Astrocyte of the spinal cord (primary cell): ENCODE data around the gene NUTM2F.
"Not testable (repeated sequence)": the region's sequence is repeated elsewhere in the genome, so short reads cannot be mapped to it uniquely, and the experiment has no call there.

Source experiments
- DNase-seq: peaks from one replicate; pipeline ENCODE4 v3.0.0; 2011; ENCODE audit warnings: low read depth, low spot score
- H3K4me3 ChIP-seq: 2 replicates; pipeline ENCODE4 v1.5.1; 2011; ENCODE audit warnings: low read depth, mild to moderate bottlenecking, low read length, moderate library complexity
- CTCF ChIP-seq: IDR thresholded peaks from 2 replicates; pipeline ENCODE4 v1.5.1; 2012; ENCODE audit warnings: low read depth, mild to moderate bottlenecking, low read length, inconsistent platforms
- in situ Hi-C: cut with HindIII; loops from 2 replicates; pipeline ENCODE4 v1.10.0; 2017; ENCODE audit warnings: low sequenced_read_pairs

NUTM2F gene

GRCh38 chr9:94277885-94278536 lies 50.4 kb downstream of the NUTM2F start:
- in situ Hi-C loops = no loop called here
- no peak for DNase-seq
- no peak overlapping the region for H3K4me3 ChIP-seq
- no peak for TF ChIP-seq CTCF

GRCh38 chr9:94277029-94277428 lies 51.4 kb downstream of the NUTM2F start:
- in situ Hi-C loops, DNase-seq, H3K4me3 ChIP-seq: not testable (repeated sequence)

- no peak for DNase-seq
- in situ Hi-C loops = no loop called here
- TF ChIP-seq CTCF = no peak
- H3K4me3 ChIP-seq = no peak overlapping the region
Observed at GRCh38 chr9:94270009-94270408, 58.4 kb downstream of the NUTM2F start.

GRCh38 chr9:94269264-94269663 lies 59.2 kb downstream of the NUTM2F start:
- no peak for DNase-seq
- in situ Hi-C loops = no loop called here
- no peak overlapping the region for H3K4me3 ChIP-seq
- TF ChIP-seq CTCF = no peak
